Testis (tissue), 3 donors: ENCODE results near the gene CATSPERE. TPM values are rescaled to one million over a fixed set of nuclear protein-coding genes. Genes with fewer than 3 reads are reported as not detected.
A peak's percentile ranks its signal among the peaks of the same experiment; 100 is the strongest.

Source experiments
- DNase-seq: peaks from one replicate; pipeline ENCODE4 v3.0.0-alpha.2; 2019
- H3K27ac ChIP-seq, 2 donors: fragments of 200-600 bp; sonication (generic); one replicate each; pipeline ENCODE4 v1.5.1; 2019
- H3K27me3 ChIP-seq: fragments of 200-600 bp; sonication (generic); one replicate; pipeline ENCODE4 v1.5.1; 2019
- H3K36me3 ChIP-seq: fragments of 200-600 bp; sonication (generic); one replicate; pipeline ENCODE4 v1.5.1; 2017; ENCODE audit warnings: low read depth; ENCODE audit errors: missing control alignments
- H3K4me1 ChIP-seq: fragments of 200-600 bp; sonication (generic); one replicate; pipeline ENCODE4 v1.5.1; 2019
- H3K4me3 ChIP-seq, 2 donors: fragments of 200-600 bp; sonication (generic); one replicate each; pipeline ENCODE4 v1.5.1; 2017 to 2019
- H3K9me3 ChIP-seq: fragments of 200-600 bp; sonication (generic); one replicate; pipeline ENCODE4 v1.5.1; 2017
- CTCF ChIP-seq, 3 experiments: fragments of 450-650 bp in 2 of 3; fragments of 200-600 bp in 1 of 3; sonication (generic) in 1 of 3; IDR thresholded peaks; one replicate each; pipeline ENCODE4 v1.5.1; 2016 to 2019; ENCODE audit warnings: antibody characterized with exemption in 3 of 3, mild to moderate bottlenecking in 2 of 3, moderate library complexity in 1 of 3
- POLR2A ChIP-seq: fragments of 450-650 bp; IDR thresholded peaks from one replicate; pipeline ENCODE4 v1.6.1; 2017; ENCODE audit warnings: antibody characterized with exemption, mild to moderate bottlenecking, moderate library complexity
- WGBS, 2 donors: methylation state at CpG; one replicate each; pipeline ENCODE4 v1.1.5; 2018; 5-methylcytosine and 5-hydroxymethylcytosine counted together
- intact Hi-C: fragments of 100-400 bp; cut with DNase I; formaldehyde crosslinking; loops from one replicate; pipeline ENCODE4 v1.15.1; 2023; ENCODE audit warnings: low total_unique reads
- polyA plus RNA-seq: library from polyadenylated mRNA; stranded (reverse); fragments of 350-450 nt; fragmentation: Illumina TruSeq; extraction: RNeasy Lipid Tissue Mini Kit (QIAGEN cat#74804); gene quantifications from one replicate; pipeline ENCODE4 v1.2.3, GENCODE V29; 2014; ENCODE audit warnings: low read depth, low replicate concordance; ENCODE audit not compliant: insufficient read depth
- total RNA-seq, 2 donors: library from RNA; depleted of rRNA; stranded (reverse); fragments of >200 nt; gene quantifications; one replicate each; pipeline ENCODE4 v1.2.3, GENCODE V29; 2016

CATSPERE gene
- total and polyA plus RNA-seq, 3 donors from 2014 or later, result 10.4 to 46.0 (median 15.7) TPM

- TF ChIP-seq CTCF (IDR thresholded peaks at IDR 0.05) (no peak), POLR2A (no peak)
- Histone ChIP-seq H3K9me3 (no peaks in the 10 kb centered on the region), H3K4me3 (no peak overlapping the region), H3K4me1 (no peaks in the 10 kb centered on the region), H3K27ac (no peak overlapping the region), H3K36me3 (no peaks in the 10 kb centered on the region), H3K27me3 (no peaks in the 10 kb centered on the region)
- 76 to 79% methylated on average over 8 of the region's 8 CpGs for WGBS, 2 donors
- intact Hi-C loops, result no loop called here
- no peak for DNase-seq
Measured at GRCh38 chr1:244439391-244440032, 21.6 kb upstream of the CATSPERE start.

GRCh38 chr1:244442850-244443249 lies 18.2 kb upstream of the CATSPERE start:
- no peaks in the 10 kb centered on the region for H3K27me3 ChIP-seq
- 52 to 55% methylated on average over 2 of the region's 2 CpGs for WGBS, 2 donors
- no peak overlapping the region for H3K4me3 ChIP-seq
- peaks cover 18% of the 10 kb centered on the region for H3K4me1 ChIP-seq
- no peak overlapping the region for H3K27ac ChIP-seq
- intact Hi-C loops, result no loop called here
- H3K36me3 ChIP-seq, result no peaks in the 10 kb centered on the region
- TF ChIP-seq POLR2A (no peak), CTCF (IDR thresholded peaks at IDR 0.05) (no peak)
- no peaks in the 10 kb centered on the region for H3K9me3 ChIP-seq
- no peak for DNase-seq

GRCh38 chr1:244444854-244445253 lies 16.2 kb upstream of the CATSPERE start:
- Histone ChIP-seq H3K9me3 (no peaks in the 10 kb centered on the region), H3K4me3 (no peak overlapping the region), H3K4me1 (peaks cover 21% of the 10 kb centered on the region), H3K27ac (peak overlapping the region in 1 of 2 donors; percentile 36), H3K27me3 (no peaks in the 10 kb centered on the region), H3K36me3 (no peaks in the 10 kb centered on the region)
- intact Hi-C loops, result no loop called here
- WGBS, 2 donors, result 43 to 50% methylated on average over 1 of the region's 1 CpG
- DNase-seq, result no peak
- TF ChIP-seq CTCF (IDR thresholded peaks at IDR 0.05) (no peak), POLR2A (no peak)

GRCh38 chr1:244445320-244446181 lies 15.5 kb upstream of the CATSPERE start:
- DNase-seq, result no peak
- intact Hi-C loops, result no loop called here
- peak overlapping the region in 1 of 2 donors; percentile 48 for H3K27ac ChIP-seq
- H3K4me1 ChIP-seq, result peaks cover 27% of the 10 kb centered on the region
- no peak for TF ChIP-seq POLR2A
- no peak for TF ChIP-seq CTCF (IDR thresholded peaks at IDR 0.05)
- H3K27me3 ChIP-seq, result no peaks in the 10 kb centered on the region
- 68 to 69% methylated on average over 2 of the region's 2 CpGs for WGBS, 2 donors
- no peak overlapping the region for H3K4me3 ChIP-seq
- H3K9me3 ChIP-seq, result no peaks in the 10 kb centered on the region
- H3K36me3 ChIP-seq, result no peaks in the 10 kb centered on the region
